GM19397 (cell line): ENCODE data around the gene VMA21.

Experiments used
- ATAC-seq: cut with Tn5 transposase; IDR thresholded peaks from one replicate; pipeline ENCODE4 v1.9.1; 2021; ENCODE audit warnings: mild to moderate bottlenecking, moderate library complexity; ENCODE audit not compliant: unreplicated experiment

VMA21 gene, protein sequence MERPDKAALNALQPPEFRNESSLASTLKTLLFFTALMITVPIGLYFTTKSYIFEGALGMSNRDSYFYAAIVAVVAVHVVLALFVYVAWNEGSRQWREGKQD

GRCh38 chrX:151396825-151397740 lies at the start of gene VMA21:
TSS of gene VMA21 (plus strand) at chrX:151397206. CDS start at chrX:151397309, 103 bp downstream.
- ATAC-seq: peak; percentile 88

- no peak for ATAC-seq
These were observed 37.7 kb upstream of the VMA21 start for GRCh38 chrX:151359341-151359740.

GRCh38 chrX:151359931-151360871 lies 36.8 kb upstream of the VMA21 start:
- ATAC-seq: peak; percentile 75

DNA sequence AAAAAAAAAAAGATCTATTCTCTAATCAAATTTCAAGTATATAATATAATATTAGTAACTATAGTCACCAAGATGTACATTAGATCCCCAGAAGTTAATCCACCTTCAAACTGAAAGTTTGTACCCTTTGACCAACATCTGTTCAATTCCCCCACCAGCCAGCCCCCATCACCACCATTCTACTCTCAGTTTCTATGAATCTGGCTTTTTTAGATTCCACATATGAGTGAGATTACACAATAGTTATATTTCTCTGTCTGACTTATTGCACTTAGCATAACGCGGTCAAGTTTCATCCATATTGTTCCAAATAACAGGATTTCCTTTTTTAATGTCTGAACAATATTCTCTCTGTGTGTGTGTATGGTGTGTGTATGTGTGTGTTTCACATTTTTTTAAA lies 33.7 kb upstream of the VMA21 start:
- ATAC-seq: no peak

DNA sequence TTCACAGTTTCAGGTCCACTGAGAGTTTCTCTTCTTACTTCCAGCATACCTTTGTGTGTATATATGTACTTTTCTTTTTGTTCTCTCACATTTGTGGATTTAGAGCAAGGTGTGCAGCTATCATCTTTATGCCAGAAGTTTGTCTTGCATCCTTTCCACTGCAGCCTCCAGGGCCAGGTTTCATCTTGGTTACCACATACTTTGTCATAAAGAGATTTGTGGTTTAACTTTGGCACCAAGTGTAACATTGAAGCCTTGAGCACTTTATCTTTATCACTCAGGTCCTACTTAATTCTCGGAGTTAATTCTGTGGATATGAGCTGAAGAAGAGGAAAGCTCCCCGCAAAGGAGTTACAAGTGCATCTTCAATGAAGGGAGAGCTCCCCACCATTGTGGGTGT lies 31.4 kb upstream of the VMA21 start:
- no peak for ATAC-seq

- ATAC-seq: no peak
These were observed 26.1 kb upstream of the VMA21 start for GRCh38 chrX:151370906-151371305.

GRCh38 chrX:151384807-151385206 lies 12.2 kb upstream of the VMA21 start:
- ATAC-seq: no peak

GRCh38 chrX:151386838-151387459 lies 10.1 kb upstream of the VMA21 start:
- no peak for ATAC-seq

DNA sequence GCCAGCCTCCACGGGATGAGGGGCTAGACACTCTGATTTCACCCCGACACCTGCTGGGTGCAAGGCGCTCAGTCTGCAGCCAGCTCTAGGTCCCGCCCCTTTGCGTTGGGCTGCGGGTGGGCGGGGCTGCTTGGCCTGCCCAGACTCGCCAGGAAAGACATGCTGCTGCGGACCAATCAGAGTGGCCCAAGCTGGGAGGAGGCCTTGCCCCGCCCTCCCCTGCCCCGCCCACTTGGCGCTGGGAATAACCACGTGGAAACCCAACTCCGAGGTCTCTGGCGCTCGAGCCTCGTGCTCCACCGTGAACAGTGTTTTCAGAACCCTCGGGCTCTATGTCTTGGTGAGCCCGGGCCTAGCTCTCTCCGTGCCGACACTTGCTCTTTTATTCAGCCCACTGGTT lies 5.3 kb upstream of the VMA21 start:
- ATAC-seq: no peak

GRCh38 chrX:151393514-151393913 lies 3.5 kb upstream of the VMA21 start:
- ATAC-seq: no peak

DNA sequence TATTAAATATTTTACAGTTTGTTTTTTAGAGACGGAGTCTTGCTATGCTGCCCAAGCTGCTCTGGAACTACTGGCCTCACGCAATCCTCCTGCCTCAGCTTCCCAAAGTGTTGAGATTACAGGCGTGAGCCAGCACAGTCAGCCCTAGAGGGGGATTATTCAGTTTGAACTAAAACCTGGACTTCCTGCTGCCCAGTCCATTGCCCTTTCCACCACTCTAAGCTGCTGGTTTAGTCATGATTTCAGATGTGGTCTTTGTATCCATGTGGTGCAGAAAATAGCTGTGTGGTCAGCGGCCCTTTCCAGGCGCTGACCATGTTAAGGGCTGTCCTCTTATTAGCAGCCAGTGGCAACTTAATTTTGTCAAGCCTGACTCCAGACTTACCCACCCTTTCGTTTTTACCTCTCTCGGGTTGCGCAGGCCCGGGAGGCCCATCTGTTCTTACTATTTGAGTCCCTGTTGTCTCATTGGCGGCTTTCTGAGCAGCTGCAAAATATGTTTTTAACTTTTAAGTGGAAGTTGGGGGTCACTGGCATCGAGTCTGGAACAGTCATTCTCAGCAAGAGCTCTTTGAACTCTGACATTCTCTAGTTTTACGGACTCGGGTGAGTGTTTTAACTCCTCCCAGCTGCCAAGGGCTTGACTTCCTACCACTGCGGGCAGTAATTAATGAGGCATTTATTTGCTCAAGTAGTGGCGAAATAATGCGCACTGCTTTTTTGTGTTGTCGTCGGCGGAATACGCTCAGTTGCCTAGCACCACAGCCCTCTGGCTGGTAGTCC lies 773 bp upstream of the VMA21 start:
- peak; percentile 24 for ATAC-seq

- ATAC-seq: no peak
These were observed 700 bp downstream of the VMA21 start for GRCh38 chrX:151397741-151398070.

DNA sequence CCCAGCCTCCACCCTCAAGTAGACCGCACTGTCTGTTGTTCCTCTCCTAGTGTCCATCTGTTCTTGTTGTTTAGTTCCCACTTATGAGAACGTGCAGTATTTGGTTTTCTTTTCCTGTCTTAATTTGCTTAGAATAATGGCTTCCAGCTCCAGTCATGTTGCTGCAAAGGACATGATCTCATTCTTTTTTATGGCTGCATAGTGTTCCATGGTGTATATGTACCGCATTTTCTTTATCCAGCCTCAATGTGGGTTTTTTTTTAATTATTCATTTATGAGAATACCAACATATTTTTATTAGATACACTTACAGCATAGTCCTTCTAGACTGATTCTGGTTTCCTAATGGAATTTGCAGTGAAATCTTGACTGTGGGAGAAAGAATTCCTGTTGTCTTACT lies 1.3 kb downstream of the VMA21 start:
- ATAC-seq: no peak

- ATAC-seq: no peak
These were observed 5.8 kb downstream of the VMA21 start for GRCh38 chrX:151402719-151403390.

- no peak for ATAC-seq
These were observed 19.6 kb downstream of the VMA21 start for GRCh38 chrX:151416579-151416978.

GRCh38 chrX:151419782-151420181 lies 22.8 kb downstream of the VMA21 start:
- ATAC-seq: no peak

DNA sequence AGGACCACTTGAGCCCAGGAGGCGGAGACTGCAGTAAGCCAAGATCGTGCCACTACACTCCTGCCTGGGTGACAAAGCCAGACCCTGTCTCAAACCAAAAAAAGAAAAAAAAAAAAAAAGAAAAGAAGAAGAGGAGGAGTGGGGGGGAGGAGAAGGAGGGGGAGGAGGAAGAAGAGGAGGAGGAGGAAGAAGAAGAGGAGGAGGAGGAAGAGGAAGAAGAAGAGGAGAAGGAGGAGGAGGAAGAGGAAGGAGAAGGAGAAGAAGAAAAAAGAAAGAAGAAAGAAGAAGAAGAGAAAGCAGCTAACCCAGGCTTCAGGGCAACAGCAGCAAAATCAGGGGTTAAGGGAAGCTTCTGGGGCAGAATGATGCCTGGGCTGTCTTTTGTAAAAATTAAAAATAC lies 27.5 kb downstream of the VMA21 start:
- no peak for ATAC-seq

DNA sequence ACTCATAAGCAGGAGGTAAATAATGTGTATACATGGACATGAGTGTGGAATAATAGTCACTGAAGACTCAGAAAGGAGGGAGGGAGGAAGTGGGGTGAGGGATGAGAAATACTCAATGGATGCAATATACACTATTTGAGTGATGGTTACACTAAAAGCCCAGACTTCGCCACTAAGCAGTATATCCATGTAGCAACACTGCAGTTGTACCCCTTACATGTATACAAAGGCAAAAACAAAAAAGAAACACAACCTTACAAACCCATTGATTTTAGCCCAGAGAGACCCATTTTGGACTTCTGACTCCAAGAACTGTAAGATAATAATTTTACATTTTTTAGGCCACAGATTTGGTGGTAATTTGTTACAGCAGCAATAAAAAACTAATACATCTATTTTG lies 51.5 kb downstream of the VMA21 start:
- ATAC-seq: no peak

GRCh38 chrX:151458824-151459223 lies 61.8 kb downstream of the VMA21 start:
- no peak for ATAC-seq
